Peyer's patch (tissue), 4 donors: Measurements from ENCODE around the gene TLCD2.

Source experiments
- CTCF ChIP-seq, 6 experiments: fragments of 450-650 bp in 4 of 6; fragments of 200-600 bp in 2 of 6; sonication (generic) in 1 of 6; IDR thresholded peaks; one replicate each; pipeline ENCODE4 v1.5.1; 2017 to 2019; ENCODE audit warnings: antibody characterized with exemption in 6 of 6, mild to moderate bottlenecking in 3 of 6, moderate library complexity in 1 of 6
- POLR2A ChIP-seq, 2 donors: fragments of 450-650 bp; IDR thresholded peaks; one replicate each; pipeline ENCODE4 v1.5.1; 2017; ENCODE audit warnings: antibody characterized with exemption in 2 of 2, mild to moderate bottlenecking in 2 of 2, moderate library complexity in 2 of 2

GRCh38 chr17:1746975-1747543 is 36.9 kb upstream of the TLCD2 start:
- TF ChIP-seq CTCF (IDR thresholded peaks at IDR 0.05) (no peak), POLR2A (IDR thresholded peaks at IDR 0.05) (no peak)
